Neural cell (in vitro differentiated cells): ENCODE results near the gene SELENOV.

Experiments used
- EP300 ChIP-seq: fragments of 450-650 bp; conservative IDR thresholded peaks from 2 replicates; pipeline ENCODE4 v1.6.1; 2014; ENCODE audit warnings: antibody characterized with exemption, mild to moderate bottlenecking, moderate library complexity; ENCODE audit not compliant: poor library complexity, severe bottlenecking
- POLR2AphosphoS5 ChIP-seq: IDR thresholded peaks from 2 replicates; pipeline ENCODE4 v1.6.1; 2012
- RAD21 ChIP-seq: fragments of 450-650 bp; conservative IDR thresholded peaks from 2 replicates; pipeline ENCODE4 v1.6.1; 2014; ENCODE audit warnings: antibody characterized with exemption, mild to moderate bottlenecking, moderate library complexity
- REST ChIP-seq: IDR thresholded peaks from 2 replicates; pipeline ENCODE4 v1.6.1; 2012; ENCODE audit warnings: borderline replicate concordance
- SMC3 ChIP-seq: fragments of 450-650 bp; conservative IDR thresholded peaks from 2 replicates; pipeline ENCODE4 v1.6.1; 2014; ENCODE audit warnings: antibody characterized with exemption, mild to moderate bottlenecking, moderate library complexity; ENCODE audit not compliant: poor library complexity
- TAF1 ChIP-seq: IDR thresholded peaks from 2 replicates; pipeline ENCODE4 v1.6.1; 2012; ENCODE audit warnings: low read depth
- TF ChIP-seq, protein P1 (sequence below): fragments of 450-650 bp; IDR thresholded peaks from 2 replicates; pipeline ENCODE4 v1.5.1; 2014; ENCODE audit warnings: antibody characterized with exemption, mild to moderate bottlenecking, moderate library complexity; ENCODE audit not compliant: poor library complexity, severe bottlenecking

DNA sequence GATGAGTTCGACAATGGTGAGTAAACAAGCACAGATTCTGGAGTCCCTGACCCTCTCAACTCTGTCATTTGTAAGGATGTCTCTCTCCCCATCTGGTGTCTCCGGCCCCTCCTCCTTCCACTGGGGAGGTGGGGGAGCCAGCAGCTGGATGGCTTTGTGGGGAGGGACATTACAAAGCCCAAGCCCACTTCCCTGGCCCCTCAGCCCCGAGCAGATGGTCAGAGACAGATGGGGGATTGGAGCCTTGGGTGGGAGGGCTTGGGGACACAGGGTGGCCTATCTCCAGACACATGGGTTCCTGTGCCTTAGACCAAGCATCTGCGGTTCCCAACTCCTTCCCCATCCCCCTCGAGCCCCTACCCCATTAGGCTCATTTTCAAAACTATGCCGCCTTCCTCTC is 31.8 kb upstream of the SELENOV start:
- TF ChIP-seq, protein P1, sequence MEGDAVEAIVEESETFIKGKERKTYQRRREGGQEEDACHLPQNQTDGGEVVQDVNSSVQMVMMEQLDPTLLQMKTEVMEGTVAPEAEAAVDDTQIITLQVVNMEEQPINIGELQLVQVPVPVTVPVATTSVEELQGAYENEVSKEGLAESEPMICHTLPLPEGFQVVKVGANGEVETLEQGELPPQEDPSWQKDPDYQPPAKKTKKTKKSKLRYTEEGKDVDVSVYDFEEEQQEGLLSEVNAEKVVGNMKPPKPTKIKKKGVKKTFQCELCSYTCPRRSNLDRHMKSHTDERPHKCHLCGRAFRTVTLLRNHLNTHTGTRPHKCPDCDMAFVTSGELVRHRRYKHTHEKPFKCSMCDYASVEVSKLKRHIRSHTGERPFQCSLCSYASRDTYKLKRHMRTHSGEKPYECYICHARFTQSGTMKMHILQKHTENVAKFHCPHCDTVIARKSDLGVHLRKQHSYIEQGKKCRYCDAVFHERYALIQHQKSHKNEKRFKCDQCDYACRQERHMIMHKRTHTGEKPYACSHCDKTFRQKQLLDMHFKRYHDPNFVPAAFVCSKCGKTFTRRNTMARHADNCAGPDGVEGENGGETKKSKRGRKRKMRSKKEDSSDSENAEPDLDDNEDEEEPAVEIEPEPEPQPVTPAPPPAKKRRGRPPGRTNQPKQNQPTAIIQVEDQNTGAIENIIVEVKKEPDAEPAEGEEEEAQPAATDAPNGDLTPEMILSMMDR = no peak
- no peak for TF ChIP-seq POLR2AphosphoS5
- no peak for TF ChIP-seq RAD21
- TF ChIP-seq EP300 = no peak
- no peak for TF ChIP-seq REST
- no peak for TF ChIP-seq SMC3
- no peak for TF ChIP-seq TAF1
